ENCODE data around the gene HPCAL1. TPM values are rescaled to one million over a fixed set of nuclear protein-coding genes. Genes with fewer than 3 reads are reported as not detected.

The HPCAL1 gene
- total and polyA plus RNA-seq, 10 of the 15 experiments (the other 5 are each of a cell fraction or from before 2014, with no cell fraction given), result 0.40 to 12.8 (median 7.9) TPM

- SMC1A ChIA-PET (ENCODE audit: uncharacterized antibody, unreplicated experiment), result interaction anchor here (0.8 to 7.6 kb wide), 4 partner anchors 23 to 327 kb away, joined by 3 to 112 read pairs (median 40); no protein-coding TSS in a partner anchor
- TF ChIP-seq, protein P1, sequence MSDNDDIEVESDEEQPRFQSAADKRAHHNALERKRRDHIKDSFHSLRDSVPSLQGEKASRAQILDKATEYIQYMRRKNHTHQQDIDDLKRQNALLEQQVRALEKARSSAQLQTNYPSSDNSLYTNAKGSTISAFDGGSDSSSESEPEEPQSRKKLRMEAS (IDR thresholded peaks at IDR 0.05; ENCODE audit: low read depth, low read length), result no peak
- TF ChIP-seq PML (IDR thresholded peaks at IDR 0.05; ENCODE audit: low read length) (no peak), KDM1A (IDR thresholded peaks at IDR 0.05; ENCODE audit: borderline replicate concordance) (no peak)
- CTCF ChIA-PET, result interaction anchor here (1.6 to 7.9 kb wide), 7 partner anchors 21 to 336 kb away, joined by 5 to 166 read pairs (median 88); partner anchors contain the start of genes HPCAL1, ODC1 and RRM2
- H3K9ac ChIP-seq (ENCODE audit: control insufficient read depth, insufficient read depth, low read length), result no peak overlapping the region
- intact Hi-C loops (cut with micrococcal nuclease; ENCODE audit: unreplicated experiment), result no loop called here
- peaks cover 3% of the 10 kb centered on the region; the same call in 2 of the 3 replicates for H3K9me3 ChIP-seq (replicated peaks; ENCODE audit: control insufficient read depth, insufficient read depth, low read length)
- no peak overlapping the region for H3K4me2 ChIP-seq (ENCODE audit: control insufficient read depth, insufficient read depth)
- in situ Hi-C loops (cut with MboI), result no loop called here
- POLR2A ChIA-PET, result interaction anchor here (0.8 to 4.3 kb wide), 4 partner anchors 31 to 107 kb away, joined by 3 to 77 read pairs (median 30); partner anchors contain the start of gene HPCAL1
- no TSS peak for BruUV-seq (replicated peaks)
- no peaks in the 10 kb centered on the region for H3K36me3 ChIP-seq (ENCODE audit: control insufficient read depth in 2 of 2, insufficient read depth in 2 of 2, low read length in 1 of 2)
- ATAC-seq, result no peak
- no peak overlapping the region for H3K27ac ChIP-seq (ENCODE audit: control insufficient read depth, insufficient read depth)
- H3K4me1 ChIP-seq (ENCODE audit: control insufficient read depth, insufficient read depth, low read length), result peaks cover 52% of the 10 kb centered on the region
- H3K79me2 ChIP-seq (ENCODE audit: control insufficient read depth, insufficient read depth, low read length), result no peaks in the 10 kb centered on the region
- no peak overlapping the region for H2AFZ ChIP-seq (ENCODE audit: control insufficient read depth, low read depth, low read length)
- no peaks in the 10 kb centered on the region for H3K27me3 ChIP-seq (replicated peaks in 1 of 2; ENCODE audit: control insufficient read depth in 2 of 2, insufficient read depth in 2 of 2, low read length in 1 of 2)
- no peaks in the 10 kb centered on the region for H4K20me1 ChIP-seq (ENCODE audit: control insufficient read depth, insufficient read depth)
- 90% methylated on average over 8 of the region's 8 CpGs for WGBS (ENCODE audit: insufficient coverage, insufficient replicate concordance, low lambda C conversion rate, missing lambda C conversion rate)
- no peak overlapping the region for H3K4me3 ChIP-seq
- DNase-seq (ENCODE audit: low read depth, low spot score), result no peak
- no peak for FAIRE-seq
- RAD21 ChIA-PET (ENCODE audit: unreplicated experiment), result interaction anchor here (1.0 to 6.5 kb wide), 3 partner anchors 21 to 141 kb away, joined by 4 to 178 read pairs (median 49); no protein-coding TSS in a partner anchor
Observed at GRCh38 chr2:10411557-10411956, 108.9 kb downstream of the HPCAL1 start.

- 60% methylated on average over 3 of the region's 3 CpGs for WGBS (ENCODE audit: insufficient coverage, insufficient replicate concordance, low lambda C conversion rate, missing lambda C conversion rate)
- FAIRE-seq, result no peak
- intact Hi-C loops (cut with micrococcal nuclease; ENCODE audit: unreplicated experiment) (no loop called here), in situ Hi-C loops (cut with MboI) (no loop called here)
- H3K9me3 ChIP-seq (replicated peaks; ENCODE audit: control insufficient read depth, insufficient read depth, low read length), result peaks cover 3% of the 10 kb centered on the region; the same call in 2 of the 3 replicates
- no peak for DNase-seq (ENCODE audit: low read depth, low spot score)
- no peaks in the 10 kb centered on the region for H3K36me3 ChIP-seq (ENCODE audit: control insufficient read depth in 2 of 2, insufficient read depth in 2 of 2, low read length in 1 of 2)
- no peak overlapping the region for H3K4me3 ChIP-seq
- POLR2A ChIA-PET, result interaction anchor here (0.7 to 1.5 kb wide), 3 partner anchors 35 to 327 kb away, joined by 3 to 4 read pairs (median 3); no protein-coding TSS in a partner anchor
- 0 out of 2 replicates have a peak overlapping the region, but pooled peaks have one; percentile 22 for H2AFZ ChIP-seq (ENCODE audit: control insufficient read depth, low read depth, low read length)
- H3K4me1 ChIP-seq (ENCODE audit: control insufficient read depth, insufficient read depth, low read length), result peaks cover 50% of the 10 kb centered on the region
- no peak overlapping the region for H3K27ac ChIP-seq (ENCODE audit: control insufficient read depth, insufficient read depth)
- no peaks in the 10 kb centered on the region for H3K27me3 ChIP-seq (replicated peaks in 1 of 2; ENCODE audit: control insufficient read depth in 2 of 2, insufficient read depth in 2 of 2, low read length in 1 of 2)
- H3K4me2 ChIP-seq (ENCODE audit: control insufficient read depth, insufficient read depth), result no peak overlapping the region
- BruUV-seq (replicated peaks), result no TSS peak
- ATAC-seq, result peak; percentile 34
- CTCF ChIA-PET, result interaction anchor here (7.9 kb wide), 1 partner anchor 21 kb away, joined by 166 read pairs; no protein-coding TSS in a partner anchor
- RAD21 ChIA-PET (ENCODE audit: unreplicated experiment), result interaction anchor here (0.8 to 6.5 kb wide), 3 partner anchors 21 to 340 kb away, joined by 3 to 178 read pairs (median 3); no protein-coding TSS in a partner anchor
- no peaks in the 10 kb centered on the region for H4K20me1 ChIP-seq (ENCODE audit: control insufficient read depth, insufficient read depth)
- SMC1A ChIA-PET (ENCODE audit: uncharacterized antibody, unreplicated experiment), result interaction anchor here (0.8 to 1.2 kb wide), 2 partner anchors 23 to 288 kb away, joined by 3 read pairs; no protein-coding TSS in a partner anchor
- no peak overlapping the region for H3K9ac ChIP-seq (ENCODE audit: control insufficient read depth, insufficient read depth, low read length)
- H3K79me2 ChIP-seq (ENCODE audit: control insufficient read depth, insufficient read depth, low read length), result no peaks in the 10 kb centered on the region
- TF ChIP-seq, protein P2, sequence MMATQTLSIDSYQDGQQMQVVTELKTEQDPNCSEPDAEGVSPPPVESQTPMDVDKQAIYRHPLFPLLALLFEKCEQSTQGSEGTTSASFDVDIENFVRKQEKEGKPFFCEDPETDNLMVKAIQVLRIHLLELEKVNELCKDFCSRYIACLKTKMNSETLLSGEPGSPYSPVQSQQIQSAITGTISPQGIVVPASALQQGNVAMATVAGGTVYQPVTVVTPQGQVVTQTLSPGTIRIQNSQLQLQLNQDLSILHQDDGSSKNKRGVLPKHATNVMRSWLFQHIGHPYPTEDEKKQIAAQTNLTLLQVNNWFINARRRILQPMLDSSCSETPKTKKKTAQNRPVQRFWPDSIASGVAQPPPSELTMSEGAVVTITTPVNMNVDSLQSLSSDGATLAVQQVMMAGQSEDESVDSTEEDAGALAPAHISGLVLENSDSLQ (IDR thresholded peaks at IDR 0.05), result no peak
- TF ChIP-seq SP1 (IDR thresholded peaks at IDR 0.05; ENCODE audit: low read depth, low read length), result peak; percentile 35
- no peak for TF ChIP-seq MTA2 (IDR thresholded peaks at IDR 0.05; ENCODE audit: low read depth)
- TF ChIP-seq, protein P3, sequence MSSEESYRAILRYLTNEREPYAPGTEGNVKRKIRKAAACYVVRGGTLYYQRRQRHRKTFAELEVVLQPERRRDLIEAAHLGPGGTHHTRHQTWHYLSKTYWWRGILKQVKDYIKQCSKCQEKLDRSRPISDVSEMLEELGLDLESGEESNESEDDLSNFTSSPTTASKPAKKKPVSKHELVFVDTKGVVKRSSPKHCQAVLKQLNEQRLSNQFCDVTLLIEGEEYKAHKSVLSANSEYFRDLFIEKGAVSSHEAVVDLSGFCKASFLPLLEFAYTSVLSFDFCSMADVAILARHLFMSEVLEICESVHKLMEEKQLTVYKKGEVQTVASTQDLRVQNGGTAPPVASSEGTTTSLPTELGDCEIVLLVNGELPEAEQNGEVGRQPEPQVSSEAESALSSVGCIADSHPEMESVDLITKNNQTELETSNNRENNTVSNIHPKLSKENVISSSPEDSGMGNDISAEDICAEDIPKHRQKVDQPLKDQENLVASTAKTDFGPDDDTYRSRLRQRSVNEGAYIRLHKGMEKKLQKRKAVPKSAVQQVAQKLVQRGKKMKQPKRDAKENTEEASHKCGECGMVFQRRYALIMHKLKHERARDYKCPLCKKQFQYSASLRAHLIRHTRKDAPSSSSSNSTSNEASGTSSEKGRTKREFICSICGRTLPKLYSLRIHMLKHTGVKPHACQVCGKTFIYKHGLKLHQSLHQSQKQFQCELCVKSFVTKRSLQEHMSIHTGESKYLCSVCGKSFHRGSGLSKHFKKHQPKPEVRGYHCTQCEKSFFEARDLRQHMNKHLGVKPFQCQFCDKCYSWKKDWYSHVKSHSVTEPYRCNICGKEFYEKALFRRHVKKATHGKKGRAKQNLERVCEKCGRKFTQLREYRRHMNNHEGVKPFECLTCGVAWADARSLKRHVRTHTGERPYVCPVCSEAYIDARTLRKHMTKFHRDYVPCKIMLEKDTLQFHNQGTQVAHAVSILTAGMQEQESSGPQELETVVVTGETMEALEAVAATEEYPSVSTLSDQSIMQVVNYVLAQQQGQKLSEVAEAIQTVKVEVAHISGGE (CRISPR knock-in tag; IDR thresholded peaks at IDR 0.05), result no peak
- TF ChIP-seq YY1 (IDR thresholded peaks at IDR 0.05; ENCODE audit: low read depth, low read length), result peak; percentile 96
- no peak for TF ChIP-seq CBX3 (IDR thresholded peaks at IDR 0.05; ENCODE audit: borderline replicate concordance, low read depth)
- TF ChIP-seq ESRRA (IDR thresholded peaks at IDR 0.05; ENCODE audit: low read length), result no peak
- TF ChIP-seq POLR2AphosphoS2 (IDR thresholded peaks at IDR 0.05; ENCODE audit: low read depth, low read length), result no peak
- TF ChIP-seq LARP7 (IDR thresholded peaks at IDR 0.05), result peak; percentile 24; the same call in 1 of the 2 replicates
- no peak for TF ChIP-seq MYB (IDR thresholded peaks at IDR 0.05; ENCODE audit: borderline replicate concordance, low read depth, low read length)
Observed at GRCh38 chr2:10412380-10412779, 109.7 kb downstream of the HPCAL1 start.
